ENCODE measurements around the gene GLRA1.
A peak's percentile ranks its signal among the peaks of the same experiment; 100 is the strongest.

Gene GLRA1

GRCh38 chr5:151924564-151925301, at the start of gene GLRA1:
Gene GLRA1 (minus strand): TSS chr5:151924851. CDS start chr5:151924549, 302 bp downstream.
- peak; percentile 56 for DNase-seq

- no peak for DNase-seq
Measured at GRCh38 chr5:151970885-151971284, 46.2 kb upstream of the GLRA1 start.

GRCh38 chr5:151967865-151968264, 43.2 kb upstream of the GLRA1 start:
- DNase-seq = no peak

DNA sequence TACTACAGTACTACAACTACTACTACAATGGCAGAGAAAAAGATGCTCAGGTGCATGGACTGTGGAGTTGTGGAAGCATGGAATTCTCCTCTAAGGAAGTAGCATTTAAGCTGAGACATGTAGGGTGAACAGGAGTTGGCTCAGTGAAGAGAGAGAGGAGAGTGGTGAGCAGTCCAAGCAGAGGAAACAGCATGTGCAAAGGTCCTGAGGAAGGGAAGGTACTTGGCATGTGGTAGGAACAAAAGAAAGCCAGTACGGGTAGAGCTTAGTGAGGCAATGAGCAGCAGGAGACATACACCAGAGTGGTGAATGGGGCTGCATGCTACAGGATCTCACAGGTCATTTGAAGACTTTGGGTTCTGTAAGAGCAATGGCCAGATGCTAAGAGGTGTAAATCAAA, 41.4 kb upstream of the GLRA1 start:
- no peak for DNase-seq

- DNase-seq = no peak
Measured at GRCh38 chr5:151964471-151964870, 39.8 kb upstream of the GLRA1 start.

GRCh38 chr5:151961557-151961956, 36.9 kb upstream of the GLRA1 start:
- DNase-seq = no peak

DNA sequence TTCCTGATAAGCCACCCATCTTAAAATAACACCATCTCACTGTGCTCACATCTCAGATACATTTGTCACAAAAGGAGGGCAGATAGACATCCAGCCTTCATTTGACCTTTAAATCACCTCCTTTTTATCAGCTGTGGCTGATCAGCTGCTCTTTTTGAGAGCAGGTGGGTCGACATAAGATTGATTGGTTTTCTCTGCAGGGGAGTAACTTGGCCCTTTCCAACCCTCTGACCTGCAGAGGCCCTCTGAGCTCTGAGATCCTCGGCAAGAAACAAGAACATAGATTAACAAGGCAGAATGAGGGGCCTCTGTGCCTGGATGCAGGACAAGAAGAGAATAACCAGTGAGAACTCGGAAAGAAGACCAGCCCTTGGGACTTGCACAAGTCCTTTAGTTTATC, 33.5 kb upstream of the GLRA1 start:
- no peak for DNase-seq

GRCh38 chr5:151956725-151957124, 32.1 kb upstream of the GLRA1 start:
- no peak for DNase-seq

GRCh38 chr5:151954255-151954654, 29.6 kb upstream of the GLRA1 start:
- no peak for DNase-seq

GRCh38 chr5:151953833-151954232, 29.2 kb upstream of the GLRA1 start:
- DNase-seq = no peak

DNA sequence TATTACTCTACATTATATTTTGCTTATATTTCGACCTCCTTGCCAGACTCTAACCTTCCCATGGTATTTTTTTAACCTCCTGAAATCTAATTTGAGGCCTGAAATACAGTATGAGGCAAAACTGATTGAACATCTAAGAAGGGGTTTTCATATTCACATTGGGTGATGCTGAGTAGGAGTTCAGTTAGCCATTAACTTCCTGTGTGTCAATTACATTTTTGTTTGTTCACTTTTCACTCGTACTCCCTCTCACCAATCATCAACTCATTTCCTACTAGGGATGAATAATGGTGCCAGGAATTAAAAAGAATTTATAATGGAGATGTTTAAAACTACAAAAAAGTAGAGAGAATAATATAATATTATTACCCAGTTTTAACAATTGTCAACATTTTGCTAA, 27.6 kb upstream of the GLRA1 start:
- DNase-seq = no peak

DNA sequence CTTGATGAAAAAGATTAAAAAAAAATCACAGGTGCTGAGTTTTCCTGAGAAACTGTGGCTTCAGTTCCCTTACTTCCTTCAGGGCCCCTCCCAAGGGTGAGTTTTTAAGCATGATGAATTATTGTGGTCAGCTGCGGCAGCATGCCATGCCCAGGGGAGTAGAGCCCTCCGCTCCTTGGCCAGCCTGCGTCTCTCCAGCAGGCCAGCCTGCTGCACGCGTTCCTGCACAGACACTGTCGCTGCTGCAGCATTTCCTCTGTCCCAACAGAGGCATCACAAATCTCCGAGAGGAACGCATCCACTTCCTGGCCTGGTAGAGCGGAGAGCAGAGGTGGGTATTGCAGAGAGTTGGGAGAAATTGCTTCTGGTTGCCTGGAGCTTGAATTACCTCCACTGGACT, 26.1 kb upstream of the GLRA1 start:
- DNase-seq = no peak

DNA sequence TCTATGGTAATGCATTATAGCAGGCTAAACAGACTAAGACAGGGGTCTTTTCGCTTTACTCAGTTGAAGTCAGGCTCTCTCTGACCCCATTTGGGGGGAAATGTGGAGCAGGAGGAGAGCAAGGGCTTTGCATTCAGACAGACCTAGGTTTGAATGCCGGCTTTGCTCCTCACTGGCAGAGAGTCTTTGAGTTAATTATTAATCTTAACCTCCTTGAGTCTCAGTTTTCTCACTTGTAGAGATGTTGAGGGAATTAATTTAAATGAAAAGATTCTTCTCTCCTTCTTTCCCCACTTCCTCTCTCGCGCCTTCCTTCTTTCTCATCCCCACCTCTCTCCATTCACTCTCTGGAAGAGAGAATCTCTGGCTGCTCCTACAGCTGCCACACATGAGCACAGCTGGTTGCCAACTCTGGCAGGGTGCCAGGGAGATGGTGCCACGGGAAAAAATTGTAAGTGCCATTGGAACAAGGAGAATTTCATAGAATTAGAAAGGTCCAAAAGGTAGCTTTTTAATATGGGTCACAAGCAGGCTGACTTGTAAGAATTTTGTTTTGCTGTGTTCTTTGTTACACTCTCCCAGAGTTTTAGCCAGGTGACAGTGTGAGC, 25.2 kb upstream of the GLRA1 start:
- no peak for DNase-seq

DNA sequence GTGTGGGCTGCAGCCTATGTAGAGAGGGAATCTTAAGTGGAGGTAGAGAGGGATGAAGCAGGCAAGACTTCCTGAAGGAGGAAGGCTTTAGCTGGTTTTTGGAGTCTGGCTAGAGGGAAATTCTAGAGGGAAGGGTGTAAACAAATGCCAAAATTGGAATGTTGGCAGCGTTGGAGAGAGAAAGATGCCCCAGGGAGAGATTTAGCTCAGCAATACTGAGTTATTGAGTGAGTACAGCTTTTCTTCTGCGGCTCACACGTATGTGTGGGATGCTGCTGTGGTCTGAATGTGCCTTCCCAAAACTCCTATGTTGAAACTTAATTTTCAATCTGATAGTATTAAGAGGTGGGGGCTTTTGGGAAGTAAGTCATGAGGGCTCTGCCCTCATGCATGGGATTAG, 24.5 kb upstream of the GLRA1 start:
- no peak for DNase-seq

DNA sequence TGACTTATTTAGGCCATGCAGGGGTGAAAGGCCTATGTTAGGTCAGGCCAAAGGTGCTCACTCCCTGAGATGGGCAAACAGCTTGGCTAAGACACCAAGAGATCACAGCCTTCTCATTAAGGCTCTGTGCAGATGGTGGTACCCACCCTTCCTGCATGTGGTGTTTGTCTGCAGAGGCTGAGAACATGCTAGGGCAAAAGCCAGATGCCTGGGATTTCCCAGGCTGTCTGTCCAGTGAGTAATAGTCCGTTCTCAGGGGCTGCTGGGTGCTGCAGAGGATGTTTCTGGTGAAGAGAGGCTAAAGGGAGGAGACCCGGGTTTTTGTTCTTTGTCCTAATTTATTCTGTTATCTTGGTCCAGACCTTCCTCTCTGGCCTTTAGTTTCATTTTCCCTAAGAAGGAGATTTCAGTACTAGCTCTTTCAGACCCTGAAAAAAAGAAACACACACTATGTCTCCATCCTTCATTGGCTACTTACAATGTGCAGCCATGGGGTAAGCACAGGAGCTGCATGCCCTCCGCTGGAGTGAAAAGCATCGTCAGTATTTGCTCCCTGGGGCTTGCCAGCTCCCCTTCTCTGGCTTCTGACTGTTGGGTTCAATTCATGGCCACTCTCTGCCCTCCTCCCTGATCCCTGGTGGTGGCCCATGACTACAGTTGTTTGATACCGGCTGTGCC, 23.4 kb upstream of the GLRA1 start:
- DNase-seq = no peak

GRCh38 chr5:151937851-151938250, 13.2 kb upstream of the GLRA1 start:
- no peak for DNase-seq

DNA sequence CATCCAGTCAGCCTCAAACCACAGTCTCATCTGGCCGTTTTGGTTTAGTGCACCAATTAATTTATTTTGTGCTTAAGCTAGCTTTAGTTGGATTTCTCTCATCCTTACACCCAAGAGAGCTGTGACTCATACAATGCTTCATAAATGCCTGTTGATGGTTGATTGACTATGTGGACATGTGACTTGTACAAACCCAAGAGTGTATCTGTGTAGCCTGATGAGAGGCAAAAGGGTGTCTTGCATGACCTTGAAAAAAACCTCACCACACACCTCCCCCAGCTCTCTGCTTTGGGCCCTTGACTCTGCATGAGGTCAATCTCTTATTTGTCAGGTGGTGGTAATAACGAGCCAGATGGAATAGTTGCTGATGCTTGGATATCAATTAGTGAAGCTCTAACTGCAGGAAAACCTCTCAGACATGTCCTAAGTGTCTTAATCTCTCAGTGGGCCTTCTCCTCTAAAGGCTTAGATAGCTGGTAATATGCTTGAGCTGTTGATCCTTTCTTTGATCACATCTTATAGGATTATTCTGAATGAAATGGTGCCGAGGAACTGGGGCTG, 10.6 kb upstream of the GLRA1 start:
- no peak for DNase-seq

DNA sequence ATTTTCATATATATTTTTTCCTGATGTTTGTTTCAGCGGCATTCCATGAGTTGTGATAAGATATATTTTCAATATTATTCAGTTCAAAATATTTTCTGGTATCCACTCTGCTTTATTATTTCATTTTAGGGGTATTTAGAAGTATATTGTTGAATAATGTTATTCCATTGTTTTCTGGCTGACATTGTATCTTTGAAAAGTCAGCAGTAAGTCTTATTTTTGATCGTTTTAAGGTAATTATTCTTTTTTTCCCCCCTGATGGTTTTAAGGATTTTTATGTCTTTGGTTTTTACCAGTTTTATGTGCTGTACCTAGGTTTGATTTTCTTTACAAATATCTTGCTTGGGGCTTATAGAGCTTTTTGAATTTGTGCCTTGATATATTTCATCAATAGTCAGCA, 6.6 kb upstream of the GLRA1 start:
- DNase-seq = no peak

GRCh38 chr5:151926188-151926587, 1.5 kb upstream of the GLRA1 start:
- no peak for DNase-seq

GRCh38 chr5:151925340-151925739, 689 bp upstream of the GLRA1 start:
- DNase-seq = no peak

DNA sequence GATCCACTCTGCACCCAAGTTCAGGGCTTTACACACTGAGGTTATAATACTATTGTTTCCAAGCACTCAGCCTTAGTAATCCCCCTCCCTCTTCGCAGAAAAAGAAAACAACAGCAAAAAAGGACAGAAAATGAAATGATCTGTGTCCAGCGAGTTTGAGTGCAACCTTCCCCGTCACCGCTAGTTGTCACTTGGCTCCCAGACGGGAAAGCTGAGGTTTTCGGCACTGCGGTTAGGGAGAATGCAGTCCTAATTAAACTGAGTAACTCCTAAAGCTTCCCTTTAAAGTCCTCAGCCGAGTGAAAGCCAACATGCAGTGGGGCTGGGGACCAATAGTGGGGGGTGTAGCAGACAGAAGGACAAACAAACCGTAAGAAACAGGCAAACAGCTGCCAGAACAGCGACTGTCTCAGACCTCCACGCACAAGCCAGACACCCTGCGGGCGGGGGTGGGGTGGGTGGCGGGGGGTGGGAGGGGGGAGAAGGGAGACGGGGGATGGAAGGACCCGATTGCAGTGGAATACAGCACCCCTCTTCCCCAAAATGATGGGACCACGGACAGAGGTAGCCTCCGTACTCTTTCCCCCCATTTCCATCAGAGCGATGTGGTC, 680 bp downstream of the GLRA1 start:
- no peak for DNase-seq

- DNase-seq = no peak
Measured at GRCh38 chr5:151921916-151922315, 2.7 kb downstream of the GLRA1 start.

DNA sequence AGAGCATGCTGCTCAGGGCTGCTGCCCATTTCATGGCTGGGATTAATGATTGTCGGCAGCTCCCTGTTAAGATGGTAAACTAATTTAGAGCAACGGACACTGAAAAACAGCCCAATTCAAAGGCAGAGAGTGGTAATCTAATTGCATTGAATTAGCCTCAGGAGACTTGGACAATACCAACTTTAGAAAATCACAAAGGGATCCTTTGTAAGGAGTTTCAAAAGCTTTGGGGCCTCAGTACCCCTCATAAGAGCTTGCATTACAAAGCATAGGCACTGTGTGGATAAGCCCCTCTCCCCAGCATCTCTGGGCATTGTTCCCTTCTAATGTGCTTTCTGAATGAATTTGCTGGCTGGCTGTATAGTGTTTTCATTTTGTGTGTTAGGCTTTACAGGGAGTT, 6.7 kb downstream of the GLRA1 start:
- DNase-seq = no peak

GRCh38 chr5:151913425-151913824, 11.2 kb downstream of the GLRA1 start:
- DNase-seq = no peak

Measured in stimulated activated CD4-positive, alpha-beta T cell treated with anti-CD3 and anti-CD28 coated beads, Interleukin-4, amount 100 ng/mL, for 1 hour (primary cell).